ENCODE data around the gene TIAM1.

The TIAM1 gene

GRCh38 chr21:31201144-31201543 is 142.9 kb downstream of the TIAM1 start:
- DNase-seq: no peak

GRCh38 chr21:31198575-31198974 is 145.5 kb downstream of the TIAM1 start:
- peak; percentile 74 for DNase-seq

DNA sequence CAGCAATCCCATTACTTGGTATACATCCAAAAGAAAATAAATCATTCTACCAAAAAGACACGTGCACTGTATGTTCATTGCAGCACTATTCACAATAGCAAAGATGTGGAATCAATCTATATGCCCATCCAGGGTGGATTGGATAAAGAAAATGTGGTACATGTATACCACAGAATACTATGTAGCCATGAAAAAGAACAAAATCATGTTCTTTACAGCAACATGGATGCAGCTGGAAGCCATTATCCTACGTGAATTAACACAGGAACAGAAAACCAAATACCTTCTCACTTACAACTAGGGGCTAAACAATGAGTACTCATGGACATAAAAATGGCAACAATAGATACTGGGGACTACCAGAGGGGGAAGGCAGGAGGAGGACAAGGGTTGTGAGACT is 147.3 kb downstream of the TIAM1 start:
- DNase-seq: no peak

DNA sequence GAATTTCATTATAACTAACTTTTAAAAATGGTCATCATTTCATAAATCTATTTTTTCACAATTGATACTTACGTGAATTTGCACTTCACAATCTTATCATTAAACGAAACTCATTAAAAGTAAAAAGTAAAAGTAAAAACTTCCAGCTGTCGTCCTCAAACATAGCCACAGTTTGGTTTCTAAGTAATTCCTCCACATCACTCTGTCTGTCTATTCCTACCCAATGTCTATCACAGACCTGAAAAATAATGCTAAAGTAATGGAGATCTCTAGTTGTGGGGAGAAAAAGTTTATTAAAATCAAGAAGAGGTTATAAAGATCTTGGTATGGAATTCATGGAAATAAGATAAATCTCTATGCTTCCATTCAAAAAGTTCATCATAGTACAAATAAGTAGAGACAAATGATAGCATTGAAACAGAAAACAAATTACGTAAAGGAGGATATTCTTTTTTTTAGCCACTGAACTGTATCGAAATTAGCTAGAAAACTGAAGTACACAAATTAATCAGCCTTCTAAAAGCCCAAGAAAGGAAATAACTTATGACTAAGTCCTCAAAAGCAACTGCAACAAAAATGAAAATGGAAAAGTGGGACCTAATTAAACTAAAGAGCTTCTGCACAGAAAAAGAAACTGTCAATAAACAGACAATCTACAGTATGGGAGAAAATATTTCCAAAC is 148.6 kb downstream of the TIAM1 start:
- no peak for DNase-seq

DNA sequence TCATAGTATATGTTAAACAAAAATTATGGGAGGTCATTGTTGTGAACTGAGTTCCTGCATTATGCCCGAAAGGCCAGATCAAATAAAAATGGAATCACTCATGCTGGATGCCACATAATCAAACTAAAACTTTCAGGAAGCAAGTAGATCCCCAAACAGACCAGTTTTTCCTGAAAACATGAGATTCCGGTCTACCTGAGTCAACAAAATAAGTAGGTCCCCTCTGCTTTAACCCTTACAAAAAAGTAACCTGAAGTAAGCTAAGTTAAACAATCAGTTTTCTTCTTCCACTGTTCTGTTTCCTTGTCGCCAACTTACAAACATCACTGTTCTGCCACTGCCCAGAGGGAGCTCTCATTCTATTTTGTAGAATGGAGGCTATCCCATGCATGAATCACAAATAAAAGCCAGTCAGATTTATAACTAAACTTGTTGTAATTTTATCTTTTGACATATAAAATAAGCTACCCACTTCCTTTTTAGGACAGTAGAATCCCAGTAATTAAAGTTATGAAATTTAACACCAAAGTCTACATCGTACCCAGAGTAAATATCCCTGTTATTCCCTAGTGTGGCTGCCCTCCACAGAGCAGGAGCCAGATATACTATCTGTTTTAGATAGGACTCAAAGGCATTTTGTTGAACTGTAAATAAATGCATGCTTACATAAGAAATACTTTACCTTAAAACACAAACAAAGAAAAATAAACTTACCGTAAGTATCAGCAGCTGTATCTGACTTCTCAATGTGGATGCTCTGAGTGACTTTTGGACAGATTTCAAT is 149.4 kb downstream of the TIAM1 start:
- no peak for DNase-seq

DNA sequence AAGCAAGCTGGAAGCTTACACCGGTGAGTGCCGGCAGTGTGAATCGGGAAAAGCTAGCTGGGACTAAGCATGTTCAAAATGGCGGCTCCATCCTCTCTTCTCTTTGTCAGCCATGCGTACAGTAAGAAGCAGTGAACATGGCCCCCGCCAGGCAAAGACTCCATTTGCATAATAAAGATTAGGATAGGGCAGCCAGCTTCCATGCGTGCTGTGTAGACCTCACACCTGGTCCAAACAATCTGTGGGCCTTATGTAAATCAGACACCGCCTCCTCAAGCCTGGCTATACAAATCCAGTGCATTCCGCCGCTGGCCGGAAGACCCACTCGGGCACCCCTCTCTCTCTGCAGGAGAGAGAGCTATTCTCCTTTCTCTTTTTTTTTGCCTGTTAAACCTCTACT is 150.3 kb downstream of the TIAM1 start:
- no peak for DNase-seq

- no peak for DNase-seq
Observed at GRCh38 chr21:31191553-31191952, 152.5 kb downstream of the TIAM1 start.

DNA sequence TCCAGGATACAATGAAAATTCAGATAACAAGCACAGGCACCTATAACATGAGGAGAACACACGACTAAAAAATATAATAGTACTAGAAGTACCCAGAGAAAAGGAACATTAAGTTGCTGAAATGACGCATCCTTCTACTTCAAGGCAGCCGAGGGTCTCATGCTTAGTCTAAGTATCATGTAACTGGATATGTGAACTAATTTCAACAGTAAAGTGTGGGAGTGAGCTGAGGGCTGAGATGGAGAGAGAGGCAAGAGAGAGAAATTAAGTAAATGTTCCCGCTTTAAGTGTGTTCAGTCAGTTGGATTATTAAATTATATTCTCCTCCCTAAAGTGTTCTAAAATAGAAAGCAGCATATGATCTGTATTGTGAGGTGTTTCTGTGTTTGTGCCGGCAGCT is 153.5 kb downstream of the TIAM1 start:
- no peak for DNase-seq

GRCh38 chr21:31187499-31187898 is 156.6 kb downstream of the TIAM1 start:
- no peak for DNase-seq

DNA sequence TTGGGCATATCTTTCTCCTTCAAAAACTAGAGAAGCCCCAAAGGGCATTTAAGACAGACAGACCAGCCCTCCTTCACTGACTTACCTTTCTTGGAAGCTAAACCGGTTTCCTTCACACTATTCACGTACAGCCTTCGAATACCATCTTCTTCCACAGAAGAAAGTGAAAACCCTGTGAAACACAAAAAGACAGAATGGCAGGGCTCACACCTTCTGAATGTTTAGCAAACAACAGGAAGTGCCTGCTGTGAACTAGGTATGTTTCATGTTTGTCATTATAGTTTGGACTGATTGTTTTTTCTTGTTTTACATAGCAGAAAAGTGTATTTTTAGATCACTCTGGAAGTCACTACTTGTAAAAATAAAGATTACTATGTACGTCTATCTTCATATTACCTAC is 157.1 kb downstream of the TIAM1 start:
- DNase-seq: no peak

- no peak for DNase-seq
Observed at GRCh38 chr21:31185663-31186062, 158.4 kb downstream of the TIAM1 start.

DNA sequence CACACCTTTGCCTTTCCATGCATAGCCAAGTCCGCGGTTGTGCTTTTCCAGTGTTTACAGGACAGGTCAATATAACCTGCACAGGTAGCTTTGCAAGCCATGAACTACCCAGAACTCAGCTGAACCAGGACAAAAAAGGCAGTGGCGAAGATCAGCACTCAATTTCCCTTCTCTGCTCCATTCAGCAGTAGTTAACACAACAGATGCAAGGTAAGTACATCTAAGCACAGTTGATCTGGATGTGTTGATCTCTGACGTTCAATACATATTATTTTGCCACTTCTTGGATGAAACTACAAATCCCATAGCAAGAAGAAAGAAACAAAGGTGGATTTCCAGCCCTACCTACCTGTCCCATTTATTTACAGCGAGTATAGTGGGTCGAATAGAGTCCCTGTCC is 159.2 kb downstream of the TIAM1 start:
- no peak for DNase-seq

DNA sequence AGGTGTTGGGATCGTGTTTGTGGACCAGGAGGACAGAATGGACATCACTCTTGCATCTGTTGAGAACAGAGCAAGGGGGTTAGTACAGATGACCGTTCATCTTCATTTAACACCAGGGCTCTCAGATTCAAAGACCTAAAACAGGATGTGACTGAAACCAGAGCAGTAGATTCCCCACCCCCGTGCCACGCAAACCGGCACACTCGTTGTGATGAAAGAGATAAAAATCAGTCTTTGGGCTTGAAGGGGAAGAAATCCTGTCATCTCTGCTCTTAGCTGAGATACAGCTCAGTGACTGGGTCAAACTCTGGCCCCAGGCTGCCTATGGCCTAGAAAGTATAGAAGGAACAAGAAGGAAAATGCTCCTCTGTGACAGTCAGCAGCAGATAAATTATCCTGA is 159.6 kb downstream of the TIAM1 start:
- no peak for DNase-seq

DNA sequence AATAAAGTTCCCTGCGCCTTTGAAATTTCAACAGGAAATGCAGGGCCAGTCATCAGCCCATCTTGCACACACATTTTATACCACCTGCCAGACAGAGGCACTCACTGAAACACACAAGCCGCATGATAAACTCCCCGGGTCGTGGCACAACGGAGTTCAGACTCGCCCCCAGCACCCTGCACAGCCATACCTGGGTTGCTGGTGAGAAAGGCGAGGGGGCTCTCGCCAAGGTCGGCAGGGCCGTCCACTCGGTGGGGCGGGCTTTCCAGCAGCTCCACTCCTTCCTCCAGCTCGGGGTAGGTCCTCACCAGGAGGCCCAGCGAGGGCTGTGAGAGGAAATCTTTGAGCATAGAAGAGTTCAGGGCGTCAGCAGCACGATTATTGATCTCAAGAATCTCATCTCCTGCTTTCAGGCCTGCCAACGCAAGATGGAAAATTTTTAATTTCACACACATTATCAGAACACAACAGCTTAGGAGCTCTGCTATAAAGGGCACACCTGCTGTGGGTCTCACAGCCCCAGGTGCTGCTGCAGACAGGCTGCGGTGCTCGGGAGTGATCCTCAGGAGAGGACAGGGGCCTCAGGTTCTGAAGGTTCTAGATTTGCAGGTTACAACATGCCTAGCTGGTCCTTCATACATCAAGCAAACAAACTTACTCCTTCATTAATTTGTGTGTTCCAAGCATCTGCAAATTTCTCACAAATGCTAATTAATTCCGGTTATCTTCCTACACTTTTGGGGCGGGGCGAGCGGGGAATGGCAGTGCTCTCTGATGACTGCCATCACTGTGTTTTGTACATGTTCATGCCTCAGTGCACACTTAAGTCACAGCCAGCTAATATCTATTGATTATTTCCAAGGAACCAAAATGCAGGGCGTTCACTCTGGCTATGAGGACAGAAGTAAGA is 161.6 kb downstream of the TIAM1 start:
- no peak for DNase-seq

GRCh38 chr21:31181082-31181750 is 162.8 kb downstream of the TIAM1 start:
- no peak for DNase-seq

- DNase-seq: peak; percentile 47
Observed at GRCh38 chr21:31180256-31181081, 163.6 kb downstream of the TIAM1 start.

- no peak for DNase-seq
Observed at GRCh38 chr21:31176725-31177124, 167.3 kb downstream of the TIAM1 start.

DNA sequence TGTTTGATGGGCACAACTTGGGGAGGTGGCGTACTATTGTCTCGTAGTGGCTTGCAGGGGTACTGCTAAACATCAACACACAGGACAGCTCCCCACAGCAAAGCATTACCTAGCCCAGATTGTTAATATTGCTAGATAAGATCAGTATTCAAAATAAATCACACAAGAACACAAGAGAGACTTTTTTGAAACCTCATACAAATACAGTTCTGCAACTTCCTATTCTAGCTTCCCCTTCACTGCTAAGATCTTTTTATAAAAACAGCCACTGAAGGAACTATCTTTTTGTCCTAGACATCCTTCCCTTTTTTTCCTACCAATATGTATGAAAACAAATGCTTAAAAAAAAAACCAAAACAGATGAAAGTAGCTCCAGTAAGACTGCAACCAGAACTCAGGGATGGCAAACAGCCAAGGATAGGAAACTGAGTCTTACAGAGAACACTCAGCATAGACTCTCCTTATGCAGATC is 167.9 kb downstream of the TIAM1 start:
- DNase-seq: no peak

DNA sequence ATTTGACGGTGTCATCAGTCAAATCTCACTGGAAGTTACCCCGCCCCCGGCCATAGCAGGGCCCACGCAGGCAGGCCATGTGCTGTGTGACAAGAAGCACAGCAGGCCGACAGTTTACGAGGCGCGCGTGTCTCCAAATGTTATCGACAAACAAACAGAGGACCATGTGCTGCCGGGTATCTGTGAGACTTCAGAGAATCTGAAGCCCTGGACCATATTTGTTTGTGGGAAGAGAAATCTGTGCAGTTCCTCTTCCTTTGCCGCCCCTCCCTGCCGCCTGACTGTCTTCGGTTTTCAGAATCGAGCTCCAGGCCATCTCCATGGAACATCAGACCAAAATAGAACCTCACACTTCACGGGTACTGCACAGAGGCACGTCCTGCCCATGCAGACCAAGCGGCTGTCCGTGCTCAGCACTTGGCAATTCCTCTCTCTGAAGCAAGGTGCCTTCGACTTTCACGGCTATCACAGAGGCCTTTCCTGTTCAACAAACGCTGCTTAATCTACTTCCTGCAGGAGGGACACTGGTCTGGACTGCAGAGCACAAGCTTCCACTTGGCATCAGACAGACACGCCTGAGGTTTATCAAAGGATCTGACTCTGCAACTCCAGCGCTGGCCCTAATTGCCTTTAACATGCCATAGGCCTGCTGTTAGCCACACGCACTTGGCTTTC is 170.0 kb downstream of the TIAM1 start:
- DNase-seq: no peak

- DNase-seq: no peak
Observed at GRCh38 chr21:31172328-31172727, 171.7 kb downstream of the TIAM1 start.

Measured in NCI-H510A treated with DMSO at 0.1 percent for 48 hours (cell line).